ENCODE data around the gene NTRK2.

The NTRK2 gene

GRCh38 chr9:84742261-84742660 is 72.7 kb downstream of the NTRK2 start:
- DNase-seq = no peak

DNA sequence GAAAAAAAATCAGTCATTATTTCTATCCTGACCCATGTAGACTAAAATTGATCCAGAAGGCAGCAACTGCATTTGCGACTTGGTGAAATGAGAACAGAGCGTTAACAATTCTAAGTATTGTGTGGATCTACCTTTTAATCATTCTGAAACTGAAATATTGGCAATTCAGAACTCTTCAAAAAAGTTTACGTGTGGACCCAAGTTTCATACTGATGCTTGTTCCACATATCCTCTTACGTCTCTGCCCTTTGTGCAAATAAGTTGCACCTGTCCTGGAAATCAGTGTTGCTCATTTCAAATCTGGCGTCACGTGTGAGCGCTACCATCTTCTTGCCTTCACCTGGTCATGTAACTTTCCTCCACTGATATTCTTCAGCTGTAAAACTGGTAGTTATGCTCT is 74.7 kb downstream of the NTRK2 start:
- DNase-seq = no peak

DNA sequence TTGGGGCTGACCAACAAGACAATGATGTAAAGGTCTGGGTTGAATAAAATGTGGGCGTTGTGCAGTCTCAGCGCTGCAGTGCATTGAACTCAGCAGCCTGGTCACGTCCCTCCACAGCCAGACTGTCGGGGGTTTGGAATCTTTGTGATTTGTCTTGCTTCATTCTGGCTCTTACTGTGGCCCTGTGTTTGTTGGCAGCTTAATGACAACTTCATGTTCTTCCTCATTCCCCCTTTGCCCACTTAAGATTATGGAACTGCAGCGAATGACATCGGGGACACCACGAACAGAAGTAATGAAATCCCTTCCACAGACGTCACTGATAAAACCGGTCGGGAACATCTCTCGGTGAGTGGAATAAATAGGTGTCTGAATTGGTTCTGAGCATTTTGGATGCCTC is 75.2 kb downstream of the NTRK2 start:
- DNase-seq = no peak

DNA sequence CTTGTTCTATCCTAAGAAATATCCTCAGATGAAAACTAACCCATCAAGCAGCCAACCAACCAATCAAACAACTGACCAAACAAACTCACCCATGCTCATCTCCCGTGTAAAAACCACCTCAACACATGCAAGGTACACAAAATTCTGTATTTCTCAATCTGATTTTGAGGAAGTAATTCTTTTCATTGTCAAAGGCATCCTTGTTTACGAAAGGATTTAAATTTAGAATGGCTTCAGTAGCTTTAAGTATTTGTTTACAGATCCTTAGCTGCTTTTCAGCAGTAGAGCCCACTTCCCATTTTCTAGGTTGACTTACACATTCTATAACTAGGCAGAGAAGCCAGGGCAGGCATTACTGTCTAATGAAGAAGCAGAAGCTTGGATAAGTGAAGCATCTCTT is 78.6 kb downstream of the NTRK2 start:
- DNase-seq = no peak

DNA sequence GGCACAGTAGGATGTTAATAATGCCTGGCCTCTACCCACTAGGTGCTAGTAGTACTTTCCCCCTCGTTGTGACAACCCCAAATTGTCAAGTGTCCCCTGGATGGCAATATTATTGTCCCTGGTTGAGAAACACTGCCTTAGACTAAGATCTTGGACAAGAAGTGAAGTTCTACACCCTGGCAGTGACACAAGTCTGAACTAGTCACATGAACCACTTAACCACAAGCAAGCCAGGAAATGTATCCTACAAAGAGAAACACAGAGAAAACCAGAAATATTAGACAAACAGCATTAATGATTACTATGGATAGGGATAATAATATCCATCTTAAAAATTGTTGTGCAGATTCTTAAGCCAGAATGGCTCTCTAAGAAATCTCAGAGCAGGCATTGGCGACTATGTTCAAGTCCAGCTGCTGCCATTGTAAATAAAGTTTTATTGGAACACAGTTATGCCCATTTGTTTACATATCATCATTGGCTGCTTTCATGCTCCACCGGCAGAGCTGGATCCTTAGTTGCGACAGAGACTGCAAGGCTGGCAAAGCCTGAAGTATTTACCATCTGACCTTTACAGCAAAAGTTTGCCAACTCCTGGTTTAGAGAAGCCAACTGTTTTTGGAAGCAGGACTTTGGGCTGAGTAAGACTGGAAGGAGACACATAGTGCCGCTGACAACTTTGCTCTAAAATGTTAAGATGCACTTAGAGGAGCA is 80.8 kb downstream of the NTRK2 start:
- DNase-seq = no peak

- no peak for DNase-seq
Observed at GRCh38 chr9:84751921-84752320, 82.4 kb downstream of the NTRK2 start.

- DNase-seq = no peak
Observed at GRCh38 chr9:84754461-84754860, 84.9 kb downstream of the NTRK2 start.

DNA sequence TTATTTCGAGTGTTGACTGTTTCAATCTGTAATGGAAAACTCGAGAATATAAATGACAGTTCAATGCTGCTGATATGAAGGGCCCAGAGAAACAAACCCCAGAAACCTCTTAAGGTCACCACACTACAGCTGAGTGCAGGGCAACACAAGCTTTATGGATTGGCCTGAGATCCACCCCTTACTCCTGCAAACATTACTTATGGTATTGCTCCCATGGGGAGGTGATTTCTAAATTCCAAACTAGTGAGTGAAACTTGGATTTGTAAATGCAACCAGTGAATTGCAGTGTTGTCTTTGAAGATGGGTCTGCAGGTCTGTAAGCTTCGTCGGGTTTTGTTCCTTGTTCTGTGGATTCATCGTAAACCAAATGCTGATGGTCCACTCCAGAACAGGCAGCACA is 85.4 kb downstream of the NTRK2 start:
- no peak for DNase-seq

DNA sequence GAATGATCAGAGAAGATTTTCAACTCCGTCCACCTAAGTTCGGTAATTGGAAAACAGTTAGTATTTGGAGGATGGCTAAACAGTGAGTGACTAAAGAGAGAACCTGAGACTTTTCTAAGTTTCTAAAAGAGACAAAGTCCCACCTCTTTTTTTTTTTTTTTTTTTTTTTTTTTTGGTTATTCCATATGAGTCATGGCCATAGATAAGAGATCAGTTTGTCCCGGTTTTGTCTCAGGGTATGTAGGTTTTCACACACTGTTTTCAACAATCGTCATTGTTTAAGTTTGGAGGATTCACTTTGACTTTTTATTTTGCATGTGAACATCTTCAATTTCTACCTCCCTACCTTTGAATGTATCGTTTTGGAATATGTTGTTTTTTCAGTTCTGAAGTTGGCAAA is 85.9 kb downstream of the NTRK2 start:
- no peak for DNase-seq

DNA sequence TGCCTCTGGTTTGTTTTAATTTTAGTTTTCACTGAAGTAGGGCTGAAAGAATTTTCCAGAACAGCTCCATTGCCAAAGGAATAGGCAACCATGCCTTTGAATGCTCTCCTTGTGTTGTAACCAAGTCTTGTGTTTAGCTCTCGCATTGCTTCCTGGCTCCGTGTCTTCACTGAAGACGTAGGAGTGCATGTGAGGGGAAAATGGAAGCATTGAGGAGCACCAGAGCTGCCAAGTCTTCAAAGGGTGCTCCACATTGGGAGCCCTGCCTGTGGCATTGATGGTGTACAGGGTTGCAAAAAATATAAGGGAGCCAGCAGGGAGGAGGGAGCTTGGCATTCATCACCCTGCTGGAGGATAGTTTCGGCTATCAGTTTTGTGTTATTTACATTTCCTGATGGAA is 86.6 kb downstream of the NTRK2 start:
- DNase-seq = no peak

- no peak for DNase-seq
Observed at GRCh38 chr9:84756731-84757130, 87.2 kb downstream of the NTRK2 start.

DNA sequence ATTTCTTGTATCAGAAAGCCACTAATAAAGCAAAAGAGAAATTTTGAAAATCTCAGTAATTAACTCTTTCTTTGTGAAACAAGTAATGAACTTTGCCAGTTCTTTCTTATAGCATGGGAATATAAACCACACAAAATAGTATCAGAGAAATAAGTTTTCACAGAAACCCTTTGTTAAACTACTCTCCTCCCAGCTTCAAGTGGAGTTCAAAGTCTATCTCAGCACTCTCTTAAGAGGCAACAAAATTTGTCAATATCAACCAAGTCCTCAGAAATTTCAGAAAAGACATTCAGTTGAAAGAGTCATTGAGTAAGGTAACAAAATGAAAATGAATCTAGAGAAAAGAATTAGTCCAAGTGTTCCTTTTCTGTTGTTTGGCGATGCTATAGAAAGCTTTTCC is 89.3 kb downstream of the NTRK2 start:
- DNase-seq = no peak

DNA sequence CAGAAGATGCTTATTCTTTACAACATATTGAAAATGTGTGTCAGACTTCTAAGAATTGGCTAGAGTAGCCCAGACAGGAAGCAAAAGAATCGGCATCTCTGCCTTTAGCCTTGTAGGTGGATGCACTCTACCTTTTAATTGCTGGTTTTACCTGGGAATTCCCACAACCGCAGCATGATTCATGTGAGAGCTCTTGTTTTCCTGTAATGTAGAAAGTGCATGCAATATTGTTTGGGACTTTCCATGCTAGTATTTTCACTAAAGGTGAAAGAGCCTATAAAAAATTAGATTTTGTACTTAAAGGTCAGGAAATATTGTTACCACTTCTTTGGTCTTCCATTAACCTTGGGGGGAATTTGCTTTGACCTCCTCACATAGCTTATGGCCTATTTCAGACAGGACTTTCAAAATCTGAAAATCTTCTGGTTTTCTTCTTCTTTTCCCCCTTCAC is 89.8 kb downstream of the NTRK2 start:
- no peak for DNase-seq

DNA sequence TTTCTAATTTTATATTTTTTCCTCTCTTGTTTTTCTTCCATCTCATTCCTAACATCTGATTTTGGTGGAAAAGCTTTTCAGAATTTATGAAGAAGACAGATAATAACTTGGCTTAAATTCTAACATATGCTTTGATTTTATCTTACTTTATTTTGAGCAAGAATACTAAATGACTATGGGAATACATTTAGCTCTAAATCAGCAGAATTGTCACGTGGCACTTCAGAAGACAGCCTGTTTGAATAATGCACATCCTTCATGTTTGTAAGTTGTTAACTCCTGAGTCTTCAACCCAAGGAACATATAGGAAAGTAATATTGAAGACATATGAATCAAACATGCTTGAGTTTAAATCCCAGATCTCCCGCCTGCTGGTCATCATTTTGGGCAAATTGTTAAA is 90.3 kb downstream of the NTRK2 start:
- no peak for DNase-seq

- no peak for DNase-seq
Observed at GRCh38 chr9:84761137-84761808, 91.7 kb downstream of the NTRK2 start.

DNA sequence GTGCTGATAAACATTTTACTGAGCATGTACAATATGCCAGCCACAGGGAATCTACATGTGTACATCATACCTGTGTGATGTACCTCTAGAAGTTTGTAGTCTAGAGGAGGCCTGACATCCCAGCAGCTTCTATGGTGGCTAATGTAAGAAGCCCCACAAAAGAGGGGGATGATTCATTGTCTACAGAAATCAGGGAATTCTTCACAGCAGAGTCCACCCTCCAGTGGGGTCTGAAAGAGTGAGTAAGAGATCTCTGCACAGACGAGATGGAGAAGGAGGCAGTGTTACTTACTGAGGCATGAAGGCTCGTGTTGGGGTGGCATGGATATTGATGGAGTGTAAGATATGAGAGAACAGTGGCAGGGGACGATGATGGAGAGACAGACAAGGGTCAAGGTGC is 103.0 kb downstream of the NTRK2 start:
- DNase-seq = no peak

DNA sequence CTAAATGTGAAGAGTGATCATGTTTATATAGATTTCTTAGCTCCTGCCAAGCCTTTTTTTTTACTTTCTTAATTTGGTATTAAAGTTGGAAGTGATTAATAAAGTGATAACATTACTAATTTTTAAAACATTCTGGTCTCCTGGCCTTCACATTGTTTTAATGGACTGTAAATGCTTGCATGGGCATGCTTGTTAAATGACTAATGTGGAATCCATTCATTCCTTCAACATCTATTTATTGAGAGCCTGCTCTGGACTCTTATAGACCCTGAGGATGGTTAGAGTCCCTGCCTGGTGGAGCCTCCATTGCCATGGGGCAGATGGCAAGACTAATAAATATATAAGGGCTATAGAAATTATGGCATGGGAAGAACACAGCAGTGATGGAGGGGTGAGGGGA is 103.5 kb downstream of the NTRK2 start:
- DNase-seq = no peak

- DNase-seq = no peak
Observed at GRCh38 chr9:84775056-84775643, 105.6 kb downstream of the NTRK2 start.

DNA sequence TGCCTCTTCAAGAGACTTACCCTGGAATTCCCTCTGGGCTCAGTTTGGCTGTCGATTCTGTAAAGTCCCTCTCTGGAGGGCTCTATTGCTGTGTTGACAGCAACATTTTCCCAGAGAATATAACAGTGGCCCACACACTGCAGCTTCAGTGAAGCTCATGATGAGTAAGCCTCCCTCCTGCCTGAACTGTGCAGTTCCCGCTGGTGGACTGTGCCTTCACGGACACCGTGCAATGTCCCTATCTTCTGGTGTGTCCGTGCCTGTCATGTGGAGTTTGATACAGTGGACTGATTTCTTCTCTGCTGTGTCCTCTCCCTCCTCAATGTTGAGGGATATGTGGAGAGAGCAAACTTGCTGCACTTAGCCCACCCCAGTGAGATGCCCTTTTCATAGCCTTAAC is 109.0 kb downstream of the NTRK2 start:
- no peak for DNase-seq

DNA sequence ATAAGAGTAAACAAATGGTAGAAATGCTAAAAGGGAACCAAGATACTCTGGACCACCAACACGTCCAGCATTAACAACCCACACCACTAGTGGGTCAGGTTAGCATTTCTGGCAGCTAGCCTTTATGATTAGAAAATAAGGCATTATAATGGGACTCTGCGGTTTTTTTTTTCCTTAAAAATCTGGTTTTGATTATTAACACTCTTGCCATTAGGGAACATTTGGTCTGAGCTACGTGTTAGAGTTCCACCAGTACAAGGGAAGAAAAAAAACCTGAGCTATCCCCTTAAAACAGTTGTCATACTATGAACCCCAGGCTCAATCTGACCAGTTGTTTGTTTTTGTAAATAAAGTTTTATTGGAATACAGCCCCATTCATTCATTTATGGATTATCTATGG is 110.4 kb downstream of the NTRK2 start:
- DNase-seq = no peak

DNA sequence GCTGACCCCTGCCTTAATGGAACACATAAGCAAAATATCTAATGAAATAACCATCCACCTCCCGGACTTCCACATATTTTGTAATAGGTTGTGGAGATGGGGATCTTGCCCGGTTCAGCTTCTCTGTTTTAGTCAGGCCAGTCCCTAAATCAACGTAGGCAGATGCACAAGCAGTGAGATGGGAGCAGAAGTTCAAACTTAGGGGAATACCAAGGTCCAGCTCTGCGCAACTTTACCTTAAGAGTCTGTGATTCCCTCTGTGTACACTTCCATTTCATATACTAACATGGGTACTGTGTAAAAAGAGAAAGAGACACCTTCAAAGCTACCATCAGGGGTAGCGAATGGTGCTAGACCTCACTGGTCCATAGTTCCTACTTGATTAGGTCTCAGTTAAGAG is 110.9 kb downstream of the NTRK2 start:
- no peak for DNase-seq

DNA sequence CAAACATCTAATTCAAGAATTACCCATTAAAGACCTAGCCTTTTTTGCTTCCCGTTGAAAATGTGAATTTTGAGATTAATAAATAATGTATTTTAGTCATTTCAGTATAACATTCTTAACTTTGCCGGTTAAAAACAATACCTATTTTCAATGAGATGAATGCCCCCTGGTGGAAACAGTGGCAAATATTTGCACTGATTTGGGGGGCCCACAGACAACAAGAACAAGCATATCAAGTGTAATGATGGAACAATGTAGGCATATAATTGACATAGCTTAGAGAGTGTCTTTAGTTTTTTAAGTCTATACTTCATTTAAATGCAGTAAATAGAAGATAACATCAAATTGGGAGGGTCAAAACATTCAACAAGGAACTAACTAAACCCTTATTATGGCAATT is 111.9 kb downstream of the NTRK2 start:
- no peak for DNase-seq

DNA sequence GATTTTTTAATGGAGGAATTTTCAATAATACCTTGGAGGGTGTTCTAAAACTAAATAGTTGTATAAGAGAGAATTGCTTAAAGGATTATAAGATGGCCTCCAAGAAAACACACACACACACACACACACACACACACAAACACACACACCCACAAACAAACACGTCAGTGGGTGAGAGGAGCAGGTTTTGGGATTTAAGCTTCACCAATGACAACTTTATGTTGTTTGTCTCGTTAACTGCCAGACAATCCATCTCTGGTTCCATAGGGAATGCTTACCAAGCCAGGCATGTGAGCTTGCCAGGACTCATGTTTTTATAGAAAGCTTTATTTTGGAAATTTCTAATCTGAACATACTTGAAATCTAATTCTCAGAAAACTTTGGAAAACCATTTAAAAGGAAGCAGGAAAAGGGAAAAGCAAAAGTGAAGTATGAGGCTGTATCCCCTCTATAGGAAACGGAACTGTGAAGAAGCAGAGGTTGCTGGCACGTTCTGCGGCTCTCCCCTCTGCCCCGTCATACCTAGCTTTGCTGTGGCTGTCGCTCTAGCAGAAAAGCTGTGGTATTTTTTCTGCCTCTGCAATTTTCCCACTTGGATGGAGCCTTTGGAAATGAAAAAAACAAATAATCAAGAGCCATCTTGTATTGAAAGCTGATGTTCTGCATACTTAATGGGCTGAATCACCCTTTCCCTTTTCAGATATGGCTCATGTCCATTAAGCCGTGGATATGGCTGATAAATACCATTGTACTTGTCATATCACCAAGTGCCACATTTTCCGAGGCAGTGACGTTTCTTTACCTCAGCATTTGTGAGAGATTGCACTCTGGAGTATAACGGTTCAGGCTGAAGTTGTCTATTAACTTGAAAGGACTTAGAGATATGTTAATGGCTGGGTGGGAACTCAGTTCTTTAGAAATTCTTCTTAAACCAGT is 112.7 kb downstream of the NTRK2 start:
- DNase-seq = no peak

Measured in effector CD4-positive, alpha-beta T cell (primary cell).